Suppressor macrophage treated with lipopolysaccharide for 1 hour (primary cell): ENCODE results near the gene SNCB.
"Not testable (repeated sequence)": the region's sequence is repeated elsewhere in the genome, so short reads cannot be mapped to it uniquely, and the experiment has no call there.

Source experiments
- DNase-seq, 3 donors: peaks; one replicate each; pipeline ENCODE4 v3.0.0-alpha.2; 2020 to 2022

SNCB gene

DNA sequence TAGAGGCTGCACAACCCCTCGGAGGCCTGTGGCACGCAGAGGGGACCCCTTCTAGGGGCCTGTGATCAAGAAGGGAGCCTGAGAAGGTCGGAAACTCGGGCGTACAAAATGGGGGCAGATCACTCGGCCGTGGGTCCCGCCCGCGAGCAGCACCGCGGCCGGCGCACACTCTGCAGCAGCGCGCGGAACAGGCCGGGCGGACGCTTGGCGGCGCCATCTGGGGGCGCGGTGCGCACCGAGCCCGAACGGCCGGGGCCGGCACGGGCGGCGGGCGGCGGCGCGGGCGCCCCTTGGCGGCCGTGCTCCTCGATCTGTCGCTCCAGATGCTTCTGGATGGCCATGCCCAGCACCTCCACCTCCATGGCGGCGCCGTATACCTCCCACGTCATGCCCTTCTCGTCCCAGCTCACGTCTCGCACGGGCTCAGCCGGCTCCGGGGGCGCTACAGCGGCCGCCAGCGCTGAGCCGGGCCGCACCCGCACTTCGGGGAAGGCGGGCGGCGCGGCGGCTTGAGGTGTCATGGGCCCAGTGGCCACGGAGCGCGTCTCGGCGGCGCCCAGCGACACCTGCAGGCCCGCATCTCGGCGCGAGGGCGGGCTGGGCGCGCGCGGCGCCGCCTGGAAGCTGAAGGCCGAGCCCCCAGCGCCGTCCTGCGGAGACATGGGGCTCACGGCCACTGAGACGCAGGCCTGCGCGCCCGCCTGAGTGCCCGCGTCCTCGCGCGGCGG is 33.5 kb downstream of the SNCB start:
- peak; percentile 47 to 86 (median 70) for DNase-seq

DNA sequence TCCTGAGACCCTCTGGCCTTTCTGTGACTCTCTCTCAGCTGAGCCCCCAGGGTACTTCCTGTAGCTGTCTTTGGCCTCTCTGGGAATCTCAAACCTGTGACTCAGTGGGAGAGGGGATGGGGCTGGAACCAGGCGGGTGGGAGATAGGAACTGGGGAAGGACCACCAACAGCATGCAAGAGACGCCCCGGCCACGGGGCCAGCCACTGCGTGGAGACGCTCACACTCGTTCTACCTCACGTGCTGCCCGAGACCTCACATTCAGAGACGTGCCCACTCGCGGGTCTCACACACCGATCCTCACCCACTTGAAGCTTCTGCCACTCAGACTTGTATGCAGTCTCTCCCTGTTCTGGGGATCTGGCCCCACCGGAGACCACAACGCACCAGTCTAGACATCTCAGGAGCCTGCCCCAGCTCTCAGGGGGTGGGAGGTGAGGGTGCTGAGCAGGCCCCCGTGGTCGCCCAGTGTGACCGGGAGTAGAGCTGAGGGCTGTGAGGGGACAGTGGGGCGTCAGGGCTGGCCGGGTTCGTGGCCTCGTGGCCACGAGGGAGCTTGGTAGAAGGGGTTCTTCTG is 34.2 kb downstream of the SNCB start:
- DNase-seq, result no peak

DNA sequence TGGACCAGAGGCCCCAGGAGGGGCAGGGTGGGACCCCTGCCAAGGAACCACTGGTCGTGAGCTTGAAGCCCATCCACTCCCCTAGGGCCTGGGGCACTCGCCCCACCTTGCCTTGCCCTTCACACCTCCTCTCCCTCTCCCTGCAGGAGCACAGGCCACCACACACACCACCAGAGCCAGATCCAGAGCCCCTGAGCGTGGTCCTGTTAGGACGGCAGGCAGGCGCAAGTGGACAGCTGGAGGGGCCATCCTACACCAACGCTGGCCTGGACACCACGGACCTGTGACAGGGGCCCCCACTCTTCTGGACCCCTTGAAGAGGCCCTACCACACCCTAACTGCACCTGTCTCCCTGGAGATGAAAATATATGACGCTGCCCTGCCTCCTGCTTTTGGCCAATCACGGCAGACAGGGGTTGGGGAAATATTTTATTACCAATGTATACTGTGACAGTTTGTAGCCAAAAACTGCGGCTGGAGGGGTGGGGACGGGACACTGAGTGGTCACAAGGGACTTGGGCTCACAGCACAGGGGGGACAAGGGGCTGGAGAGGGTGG is 34.9 kb downstream of the SNCB start:
- no peak for DNase-seq

DNA sequence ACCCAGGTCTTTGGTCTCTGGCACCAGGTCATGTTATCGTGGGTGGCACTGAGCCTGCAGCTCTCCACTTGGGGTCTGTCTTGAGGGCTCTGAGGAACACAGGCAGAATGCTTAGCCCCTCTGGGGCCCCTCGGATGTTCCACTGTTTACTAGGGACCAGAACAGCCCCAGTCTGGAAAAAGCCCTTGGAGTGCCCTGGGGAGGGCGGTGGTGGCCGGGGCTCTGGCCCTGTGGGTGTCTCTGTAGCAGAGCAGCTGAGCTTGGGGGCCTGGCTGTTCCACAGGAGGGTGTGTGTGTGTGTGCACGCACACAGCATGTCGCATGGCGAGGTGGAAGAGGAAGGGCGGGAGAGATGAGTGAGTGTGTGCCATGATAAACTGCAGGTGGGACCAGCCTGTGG is 35.8 kb downstream of the SNCB start:
- no peak for DNase-seq

DNA sequence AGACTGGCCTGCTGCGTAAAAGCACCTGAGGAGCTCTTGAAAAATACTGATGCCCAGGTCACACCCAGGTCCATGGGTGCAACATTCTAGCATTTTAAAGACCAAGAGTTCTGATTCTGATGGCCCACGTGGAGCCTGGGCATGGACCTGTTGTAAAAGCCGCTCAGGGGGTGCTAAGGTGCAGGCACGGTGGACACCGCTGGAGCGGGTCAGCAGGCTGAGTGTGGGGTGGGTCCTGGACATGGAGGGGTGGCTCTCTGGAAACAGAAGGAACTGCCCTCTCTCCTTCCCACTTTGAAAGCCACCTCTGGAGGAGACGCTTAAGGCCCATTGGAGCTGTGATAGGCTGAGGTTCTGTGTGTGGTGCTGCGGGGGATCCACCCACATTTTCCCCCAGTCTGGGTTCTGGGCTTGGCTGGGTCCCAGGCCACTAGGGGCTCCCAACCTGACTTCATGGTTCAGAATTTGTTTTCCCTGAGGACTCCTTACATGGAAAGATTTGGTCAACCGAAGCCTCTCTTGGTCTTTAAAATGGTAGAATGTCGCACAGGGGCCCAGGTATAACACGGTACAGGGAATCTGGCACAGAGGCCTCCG is 37.0 kb downstream of the SNCB start:
- no peak for DNase-seq

DNA sequence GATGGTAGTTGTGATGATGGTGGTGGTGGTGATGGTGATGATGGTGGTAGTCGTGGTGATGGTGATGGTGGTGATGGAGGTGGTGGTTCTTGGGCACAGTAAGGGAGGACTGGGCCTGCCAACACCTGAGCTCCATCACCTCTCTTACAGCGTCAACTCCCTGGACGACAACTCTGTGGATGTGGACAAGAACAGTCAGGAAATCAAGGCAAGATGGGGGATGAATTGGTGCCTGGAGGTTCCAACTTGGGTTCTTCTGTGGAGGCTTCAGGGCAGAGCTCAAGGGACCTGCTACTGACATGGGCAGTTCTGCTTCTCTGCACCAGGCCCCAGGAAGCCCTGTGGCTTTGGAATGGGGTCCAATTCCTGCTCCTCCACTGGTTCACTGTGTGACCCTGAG is 37.8 kb downstream of the SNCB start:
- no peak for DNase-seq

DNA sequence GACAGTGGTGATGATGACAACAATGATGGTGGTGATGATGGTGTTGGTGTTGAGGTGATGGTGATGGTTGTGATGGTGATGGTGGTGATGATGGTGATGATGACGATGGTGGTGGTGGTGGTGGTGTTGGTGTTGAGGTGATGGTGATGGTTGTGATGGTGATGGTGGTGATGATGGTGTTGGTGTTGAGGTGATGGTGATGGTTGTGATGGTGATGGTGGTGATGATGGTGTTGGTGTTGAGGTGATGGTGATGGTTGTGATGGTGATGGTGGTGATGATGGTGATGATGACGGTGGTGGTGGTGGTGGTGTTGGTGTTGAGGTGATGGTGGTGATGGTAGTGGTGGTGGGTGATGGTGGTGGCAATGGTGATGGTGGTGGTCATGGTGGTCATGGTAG is 38.7 kb downstream of the SNCB start:
- DNase-seq, result not testable (repeated sequence)

DNA sequence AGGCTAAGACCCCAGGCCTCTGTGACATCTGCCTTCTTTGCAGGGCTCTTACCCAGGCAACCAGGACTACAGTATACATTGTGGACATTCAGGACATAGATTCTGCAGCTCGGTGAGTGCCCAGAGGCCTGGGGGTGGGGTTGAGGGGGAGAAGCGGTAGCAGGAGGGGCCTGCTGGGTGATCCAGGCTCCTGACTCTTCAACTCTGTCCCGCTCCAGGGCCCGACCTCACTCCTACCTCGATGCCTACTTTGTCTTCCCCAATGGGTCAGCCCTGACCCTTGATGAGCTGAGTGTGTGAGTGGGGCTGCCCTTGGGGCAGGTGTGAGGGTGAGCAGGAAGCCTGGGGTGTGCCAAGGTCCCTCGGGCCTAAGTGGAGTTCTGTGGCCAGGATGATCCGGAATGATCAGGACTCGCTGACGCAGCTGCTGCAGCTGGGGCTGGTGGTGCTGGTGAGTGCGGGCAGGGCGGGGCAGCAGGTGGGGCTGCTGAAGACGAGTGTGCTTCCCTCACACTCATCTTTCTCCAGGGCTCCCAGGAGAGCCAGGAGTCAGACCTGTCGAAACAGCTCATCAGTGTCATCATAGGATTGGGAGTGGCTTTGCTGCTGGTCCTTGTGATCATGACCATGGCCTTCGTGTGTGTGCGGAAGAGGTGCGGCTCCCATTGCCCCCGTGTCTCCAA is 40.2 kb downstream of the SNCB start:
- DNase-seq, result no peak

DNA sequence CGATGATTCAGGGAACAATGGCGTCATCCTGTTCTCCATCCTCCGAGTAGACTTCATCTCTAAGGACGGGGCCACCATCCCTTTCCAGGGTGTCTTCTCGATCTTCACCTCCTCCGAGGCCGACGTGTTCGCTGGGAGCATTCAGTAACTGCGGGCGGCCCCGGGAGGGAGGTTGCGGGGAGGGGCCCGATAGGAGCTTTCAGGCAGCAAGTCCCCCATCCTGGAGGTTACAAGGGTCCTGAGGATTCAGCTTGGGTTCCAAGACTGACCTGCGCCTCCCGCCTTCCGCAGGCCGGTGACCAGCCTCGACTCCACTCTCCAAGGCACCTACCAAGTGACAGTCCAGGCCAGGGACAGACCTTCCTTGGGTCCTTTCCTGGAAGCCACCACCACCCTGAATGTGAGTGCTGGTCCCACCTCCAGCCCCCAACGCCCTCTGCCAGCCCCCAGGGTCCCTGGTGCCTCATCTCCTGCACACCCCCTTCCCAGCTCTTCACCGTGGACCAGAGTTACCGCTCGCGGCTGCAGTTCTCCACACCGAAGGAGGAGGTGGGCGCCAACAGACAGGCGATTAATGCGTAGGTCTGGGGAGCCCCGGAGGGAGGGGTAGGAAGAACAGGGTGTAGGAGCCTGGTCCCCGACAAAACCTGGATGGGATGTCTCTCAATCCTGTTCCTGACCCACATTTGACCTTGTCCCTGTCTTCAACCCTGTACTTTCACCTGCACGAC is 41.1 kb downstream of the SNCB start:
- no peak for DNase-seq

DNA sequence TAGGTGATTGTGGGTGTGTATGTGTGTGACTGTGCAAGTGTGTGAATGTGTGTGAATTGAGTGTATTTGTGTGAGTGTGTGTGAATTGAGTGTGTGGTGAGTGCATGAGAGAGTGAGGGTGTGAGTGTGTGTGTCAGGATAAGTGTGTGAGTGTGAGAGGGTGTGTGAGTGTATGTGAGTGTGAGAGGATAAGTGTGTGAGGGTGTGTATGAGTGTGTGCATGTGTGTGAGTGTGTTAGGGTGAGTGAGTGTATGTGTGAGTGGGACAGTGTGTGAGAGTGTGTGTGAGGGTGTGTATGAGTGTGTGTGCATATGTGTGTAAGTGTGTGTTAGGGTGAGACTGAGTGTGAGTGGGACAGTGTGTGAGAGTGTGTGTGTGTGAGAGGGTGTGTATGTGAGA is 42.0 kb downstream of the SNCB start:
- DNase-seq, result no peak

DNA sequence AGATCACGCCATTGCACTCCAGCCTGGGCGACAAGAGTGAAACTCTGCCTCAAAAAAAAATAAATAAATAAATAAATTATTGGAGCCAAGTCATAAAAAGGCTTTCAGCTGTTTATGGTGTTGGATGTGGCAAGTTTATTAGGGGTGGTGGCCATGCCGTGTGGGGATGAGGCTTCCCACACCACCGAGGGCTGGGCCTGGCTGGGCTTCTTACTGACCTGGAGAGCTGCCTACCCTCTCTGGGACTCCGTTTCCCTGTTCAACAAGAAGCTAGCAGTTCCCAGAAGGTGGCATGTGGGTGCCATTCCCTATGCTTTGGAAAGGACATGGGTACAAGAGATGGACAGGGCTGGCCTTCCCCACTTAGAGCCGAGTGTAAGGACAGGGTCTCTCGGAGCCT is 42.9 kb downstream of the SNCB start:
- no peak for DNase-seq

DNA sequence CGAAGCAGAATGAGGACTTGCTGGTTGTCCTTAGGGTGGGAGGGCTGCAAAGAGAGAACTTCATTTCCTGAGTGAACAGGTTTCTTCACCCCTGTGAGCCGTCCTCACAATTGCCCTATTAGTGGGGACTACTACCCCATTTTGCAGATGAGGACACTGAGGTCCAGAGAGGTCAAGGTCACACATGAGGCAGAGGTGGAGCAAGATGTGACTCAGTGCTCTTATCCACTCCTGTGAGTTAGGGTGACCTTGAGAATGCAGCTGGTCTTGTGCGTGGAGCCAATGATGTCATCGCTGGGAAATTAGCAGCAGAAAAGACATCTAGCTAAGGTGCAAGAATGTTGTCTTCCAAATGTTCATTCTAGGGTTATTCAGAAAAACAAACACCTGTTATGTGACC is 47.3 kb downstream of the SNCB start:
- DNase-seq, result no peak

DNA sequence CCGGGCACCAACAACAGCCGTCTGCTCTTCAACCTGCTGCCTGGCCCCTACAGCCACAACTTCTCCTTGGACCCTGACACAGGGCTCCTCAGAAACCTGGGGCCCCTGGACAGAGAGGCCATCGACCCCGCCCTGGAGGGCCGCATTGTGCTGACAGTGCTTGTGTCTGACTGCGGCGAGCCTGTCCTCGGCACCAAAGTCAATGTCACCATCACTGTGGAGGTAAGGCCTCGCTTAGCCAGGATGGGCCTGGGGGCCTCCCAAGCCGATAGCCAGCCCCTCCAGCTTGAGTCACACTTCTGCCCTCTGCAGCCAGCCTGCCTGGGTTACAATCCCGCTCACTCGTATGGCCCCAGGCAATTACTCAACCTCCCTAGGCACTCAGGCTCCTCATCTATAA is 49.0 kb downstream of the SNCB start:
- no peak for DNase-seq

DNA sequence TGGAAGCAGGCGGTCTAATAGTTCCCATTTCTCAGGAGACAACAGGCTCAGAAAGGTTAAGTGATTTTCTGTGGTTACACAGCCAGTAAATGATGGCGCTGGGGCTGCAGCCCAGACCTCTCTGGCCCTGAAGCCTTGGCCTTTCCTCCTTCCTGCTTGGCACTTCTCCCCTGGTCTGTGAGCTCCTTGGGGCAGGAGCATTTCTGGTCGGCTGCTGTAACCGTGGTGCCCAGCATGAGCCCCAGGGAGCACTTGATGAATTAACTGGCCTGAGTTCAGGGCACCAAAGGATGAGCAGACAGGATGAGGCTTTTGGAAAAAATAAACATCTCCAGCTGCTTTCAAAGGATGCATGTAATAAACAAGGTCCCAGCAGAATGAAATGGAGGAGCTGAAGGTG is 51.0 kb downstream of the SNCB start:
- no peak for DNase-seq

DNA sequence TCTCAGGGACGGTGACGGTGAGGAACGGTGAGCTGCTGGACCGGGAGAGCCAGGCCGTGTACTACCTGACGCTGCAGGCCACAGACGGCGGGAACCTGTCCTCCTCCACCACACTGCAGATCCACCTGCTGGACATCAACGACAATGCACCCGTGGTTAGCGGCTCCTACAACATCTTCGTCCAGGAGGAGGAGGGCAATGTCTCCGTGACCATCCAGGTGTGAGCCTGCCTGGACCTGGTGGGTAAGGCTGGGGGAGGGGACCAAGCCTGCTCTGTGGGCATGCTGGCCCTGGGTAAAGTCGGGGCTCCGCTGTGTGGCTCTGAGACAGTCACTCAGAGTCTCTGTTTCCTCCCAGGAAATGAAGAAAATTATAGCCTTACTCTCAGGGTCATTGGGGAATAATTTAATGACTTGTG is 51.9 kb downstream of the SNCB start:
- DNase-seq, result peak in 1 of 3 donors; percentile 22

DNA sequence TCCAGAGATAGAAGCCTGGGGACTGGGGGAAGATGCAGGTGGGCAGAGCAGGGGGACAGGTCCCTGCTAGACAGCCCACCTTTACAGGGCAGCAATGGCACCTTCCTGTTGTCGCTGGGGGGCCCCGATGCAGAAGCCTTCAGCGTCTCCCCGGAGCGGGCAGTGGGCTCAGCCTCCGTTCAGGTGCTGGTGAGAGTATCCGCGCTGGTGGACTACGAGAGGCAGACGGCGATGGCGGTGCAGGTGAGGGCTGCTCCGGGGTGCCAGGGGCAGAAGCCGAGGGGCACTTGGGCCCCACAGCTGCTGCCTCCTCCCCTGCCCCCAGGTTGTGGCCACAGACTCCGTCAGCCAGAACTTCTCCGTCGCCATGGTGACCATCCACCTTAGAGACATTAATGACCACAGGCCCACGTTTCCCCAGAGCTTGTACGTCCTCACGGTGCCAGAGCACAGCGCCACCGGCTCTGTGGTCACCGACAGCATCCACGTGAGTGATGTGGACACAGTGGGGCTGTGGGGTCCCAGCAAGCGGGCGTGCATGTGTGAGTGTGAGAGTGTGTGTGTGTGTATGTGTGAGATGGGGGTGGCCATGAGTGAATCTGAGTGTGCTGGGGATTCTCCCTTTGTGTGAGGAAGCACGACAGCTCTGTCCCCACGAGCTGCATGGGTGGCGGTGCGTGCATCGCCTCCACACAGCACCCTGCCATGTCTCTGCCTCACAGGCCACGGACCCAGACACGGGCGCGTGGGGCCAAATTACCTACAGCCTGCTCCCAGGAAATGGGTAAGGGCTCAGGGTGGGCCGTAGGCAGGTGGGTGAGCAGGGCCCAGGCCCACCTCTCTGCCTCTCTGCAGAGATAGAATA is 52.8 kb downstream of the SNCB start:
- no peak for DNase-seq

DNA sequence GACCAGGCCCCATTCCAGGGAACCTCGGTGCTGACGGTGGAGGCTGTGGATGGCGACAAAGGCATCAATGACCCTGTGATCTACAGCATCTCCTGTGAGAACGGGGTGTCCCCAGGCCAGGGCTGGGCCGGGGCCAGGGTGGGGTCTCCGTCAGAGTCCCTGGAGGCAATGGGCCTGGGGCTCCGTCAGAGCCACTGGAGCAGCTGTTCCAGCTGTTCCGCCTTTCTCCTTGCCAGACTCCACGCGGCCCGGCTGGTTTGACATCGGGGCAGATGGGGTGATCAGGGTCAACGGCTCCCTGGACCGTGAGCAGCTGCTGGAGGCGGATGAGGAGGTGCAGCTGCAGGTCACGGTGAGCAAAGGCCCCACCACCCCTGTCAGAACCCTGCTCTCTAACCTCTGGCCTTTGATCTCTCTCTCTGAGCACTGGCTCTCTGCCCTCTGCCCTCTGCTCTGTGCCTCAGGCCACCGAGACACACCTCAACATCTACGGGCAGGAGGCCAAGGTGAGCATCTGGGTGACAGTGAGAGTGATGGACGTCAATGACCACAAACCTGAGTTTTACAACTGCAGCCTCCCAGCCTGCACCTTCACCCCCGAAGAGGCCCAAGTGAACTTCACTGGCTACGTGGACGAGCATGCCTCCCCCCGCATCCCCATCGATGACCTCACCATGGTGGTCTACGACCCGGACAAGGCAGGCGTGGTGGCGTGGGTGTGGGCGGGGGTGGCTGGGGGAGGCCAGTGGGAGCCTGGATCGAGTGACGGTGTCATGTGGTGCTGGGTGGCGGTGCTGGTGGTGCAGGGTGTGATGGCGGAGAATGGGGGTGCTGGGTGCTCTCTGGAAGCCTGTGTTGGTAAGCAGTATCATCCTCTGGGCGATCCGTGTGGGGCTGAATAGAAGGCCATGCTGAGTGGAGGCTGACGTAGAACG is 54.6 kb downstream of the SNCB start:
- no peak for DNase-seq

DNA sequence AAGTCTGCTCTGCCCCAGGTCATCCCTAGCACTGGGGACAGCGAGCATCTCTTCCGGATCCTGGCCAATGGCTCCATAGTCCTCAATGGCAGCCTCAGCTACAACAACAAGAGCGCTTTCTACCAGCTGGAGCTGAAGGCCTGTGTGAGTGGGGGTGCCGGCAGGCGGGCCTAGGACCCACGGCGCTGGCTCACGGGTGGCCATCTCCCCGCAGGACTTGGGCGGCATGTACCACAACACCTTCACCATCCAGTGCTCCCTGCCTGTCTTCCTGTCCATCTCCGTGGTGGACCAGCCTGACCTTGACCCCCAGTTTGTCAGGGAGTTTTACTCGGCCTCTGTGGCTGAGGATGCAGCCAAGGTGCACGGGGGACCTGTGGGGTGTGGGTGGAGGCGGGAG is 55.3 kb downstream of the SNCB start:
- no peak for DNase-seq

DNA sequence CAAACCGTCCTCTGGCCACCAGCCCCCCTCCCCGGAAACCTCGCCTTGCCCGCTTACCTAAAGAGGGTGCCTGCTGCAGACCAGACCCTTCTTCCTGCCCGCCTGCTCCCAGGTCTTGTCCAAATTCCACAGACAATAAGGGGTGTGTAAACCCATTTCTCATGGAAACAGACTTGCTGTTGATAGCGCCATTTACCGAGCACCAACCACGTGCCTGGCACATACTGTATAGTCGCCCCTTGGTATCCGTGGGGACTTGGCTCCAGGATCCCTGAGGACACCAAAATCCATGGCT is 56.1 kb downstream of the SNCB start:
- no peak for DNase-seq

DNA sequence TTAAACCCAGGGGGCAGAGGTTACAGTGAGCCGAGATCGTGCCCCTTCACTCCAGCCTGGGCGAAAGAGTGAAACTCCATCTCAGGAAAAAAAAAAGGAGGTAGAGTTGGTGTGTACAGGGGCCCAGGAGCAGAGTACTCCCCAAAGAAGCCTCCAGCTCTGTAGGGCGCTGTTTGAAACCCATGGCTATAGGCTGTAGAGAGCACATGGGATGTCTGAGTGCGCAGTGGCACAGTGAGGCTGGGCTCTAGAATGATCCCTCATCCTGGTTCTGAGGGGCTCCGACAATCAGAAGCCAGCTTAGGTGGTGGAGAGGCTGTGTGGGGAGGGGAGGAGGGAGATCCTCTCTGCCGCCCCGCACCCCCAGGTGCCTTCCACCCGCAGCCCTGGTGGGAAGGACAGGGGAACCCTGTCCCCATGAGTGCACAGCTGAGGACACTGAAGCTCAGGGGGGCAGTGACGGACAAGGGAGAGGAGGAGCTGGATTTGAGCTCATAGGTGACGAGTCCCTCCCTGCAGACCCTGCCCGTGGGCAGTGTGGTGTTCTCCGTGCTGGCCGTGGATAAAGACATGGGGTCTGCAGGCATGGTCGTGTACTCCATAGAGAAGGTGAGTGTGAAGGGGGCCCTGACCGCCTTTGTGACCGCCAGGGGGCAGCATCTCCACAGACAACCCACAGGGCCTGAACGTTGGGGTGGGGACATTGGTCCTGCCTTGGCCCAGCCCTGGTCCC is 56.6 kb downstream of the SNCB start:
- peak; percentile 57 to 85 (median 74) for DNase-seq
